Limb (tissue), 2 donors: ENCODE measurements around the gene NDFIP1.
"Not testable (repeated sequence)": the region's sequence is repeated elsewhere in the genome, so short reads cannot be mapped to it uniquely, and the experiment has no call there.

Experiments used
- DNase-seq, 2 donors: peaks; one replicate each; pipeline ENCODE4 v3.0.0-alpha.2; 2016; ENCODE audit errors: extremely low spot score in 2 of 2

Gene NDFIP1

DNA sequence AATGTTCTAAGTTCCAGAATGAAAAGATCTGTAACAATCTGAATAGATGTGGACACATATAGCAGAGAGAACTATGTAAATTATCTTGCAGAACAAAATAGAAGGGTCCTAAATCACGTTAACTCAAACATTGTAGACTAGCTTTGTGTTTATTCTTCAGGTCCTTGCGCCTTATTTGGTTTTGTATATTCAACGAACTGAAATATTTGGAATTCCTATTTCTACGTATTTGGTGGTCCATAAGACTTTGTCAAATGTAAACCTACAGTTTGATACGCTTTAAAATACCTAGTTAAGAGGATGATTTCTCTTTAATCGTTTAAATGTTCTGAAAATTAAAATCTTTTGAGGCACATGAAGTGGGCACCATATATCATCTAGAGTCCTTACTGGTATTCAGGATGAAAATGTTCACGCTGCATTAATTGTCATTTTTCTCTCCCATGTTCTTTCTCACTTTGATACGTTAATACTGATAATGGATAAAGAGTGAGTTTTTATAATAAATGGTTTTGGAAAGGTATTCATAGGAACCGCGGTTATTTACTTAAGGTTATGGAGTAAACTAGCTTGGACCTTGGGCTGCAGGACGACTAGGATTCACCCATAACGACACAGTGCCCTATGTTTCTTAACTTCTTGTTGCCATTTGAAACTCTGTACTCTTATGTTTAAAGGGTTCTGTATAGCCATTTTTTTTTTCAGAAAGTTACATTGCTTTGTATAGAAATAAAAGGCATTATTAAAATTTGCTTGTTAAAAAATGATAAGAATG, 45.3 kb downstream of the NDFIP1 start:
- DNase-seq, result no peak

GRCh38 chr5:142154449-142154841, 45.9 kb downstream of the NDFIP1 start:
- not testable (repeated sequence) for DNase-seq

DNA sequence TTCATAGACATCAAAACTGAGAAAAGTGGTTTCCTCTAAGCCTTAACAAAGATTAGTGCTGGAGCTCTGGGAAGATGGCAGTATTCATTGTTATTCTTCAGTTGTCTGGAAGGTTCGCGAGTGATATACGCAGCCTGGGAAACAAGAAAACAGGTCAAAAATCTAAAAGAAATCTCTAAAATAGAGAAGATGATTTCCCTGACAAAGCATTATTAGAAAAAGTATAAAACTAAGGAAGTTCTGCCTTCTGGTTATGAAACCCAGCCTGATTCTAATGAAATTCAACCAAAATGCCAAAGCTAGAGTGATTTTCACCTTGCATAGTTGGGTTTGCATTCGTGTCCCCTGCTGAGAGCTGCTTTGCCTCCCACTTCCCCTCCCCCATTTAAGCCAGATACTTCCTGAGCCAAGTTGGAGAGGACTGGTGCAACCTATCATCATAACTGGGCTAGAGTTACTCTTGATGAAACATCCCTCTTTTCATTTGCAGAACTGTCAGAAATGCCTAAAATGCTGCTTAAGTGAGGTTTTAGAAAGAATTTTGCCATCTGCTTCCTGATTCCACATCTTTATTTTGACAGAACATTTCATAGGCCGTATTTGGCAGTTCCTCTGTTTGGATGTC, 48.4 kb downstream of the NDFIP1 start:
- DNase-seq, result no peak

DNA sequence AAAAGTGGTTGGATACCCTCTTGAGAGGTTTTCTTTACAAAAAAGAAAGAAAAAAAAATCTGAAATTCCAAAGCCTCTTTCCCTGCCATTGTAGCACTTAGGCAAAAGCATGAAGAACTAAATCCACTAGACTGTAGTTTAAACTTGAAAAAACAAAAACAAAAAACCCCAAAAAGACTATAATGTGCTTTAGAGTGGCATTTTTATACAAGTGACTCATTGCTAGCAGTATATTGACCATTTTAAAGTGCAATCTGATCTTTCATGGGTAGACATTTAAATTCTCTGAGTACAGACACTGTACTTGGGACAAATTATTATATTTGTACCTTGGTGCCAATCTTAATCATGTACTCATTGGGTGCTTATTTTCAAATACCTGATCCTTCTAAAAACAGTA, 50.8 kb downstream of the NDFIP1 start:
- DNase-seq, result no peak

GRCh38 chr5:142164315-142164714, 55.7 kb downstream of the NDFIP1 start:
- DNase-seq, result no peak

GRCh38 chr5:142166754-142167153, 58.2 kb downstream of the NDFIP1 start:
- DNase-seq, result no peak

GRCh38 chr5:142167458-142167857, 58.9 kb downstream of the NDFIP1 start:
- no peak for DNase-seq

DNA sequence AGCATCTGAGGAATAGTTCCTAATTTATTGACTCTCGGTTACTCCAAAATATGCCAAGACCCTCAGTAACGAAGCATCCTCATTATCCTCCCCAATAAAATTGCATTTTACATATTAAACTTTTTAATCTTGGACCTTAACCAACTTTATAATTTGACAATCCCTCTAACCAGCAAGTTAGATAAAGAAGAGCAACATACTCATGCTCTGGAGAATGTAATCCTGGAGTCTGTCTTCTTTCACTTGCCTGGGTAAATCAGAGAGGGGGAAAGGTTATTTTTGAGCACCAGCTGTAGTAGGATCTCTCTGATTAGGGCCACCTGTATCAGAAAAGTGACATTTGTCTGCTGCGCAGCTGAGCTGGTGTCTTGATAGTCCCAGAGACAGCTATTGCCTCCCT, 59.8 kb downstream of the NDFIP1 start:
- DNase-seq, result no peak

DNA sequence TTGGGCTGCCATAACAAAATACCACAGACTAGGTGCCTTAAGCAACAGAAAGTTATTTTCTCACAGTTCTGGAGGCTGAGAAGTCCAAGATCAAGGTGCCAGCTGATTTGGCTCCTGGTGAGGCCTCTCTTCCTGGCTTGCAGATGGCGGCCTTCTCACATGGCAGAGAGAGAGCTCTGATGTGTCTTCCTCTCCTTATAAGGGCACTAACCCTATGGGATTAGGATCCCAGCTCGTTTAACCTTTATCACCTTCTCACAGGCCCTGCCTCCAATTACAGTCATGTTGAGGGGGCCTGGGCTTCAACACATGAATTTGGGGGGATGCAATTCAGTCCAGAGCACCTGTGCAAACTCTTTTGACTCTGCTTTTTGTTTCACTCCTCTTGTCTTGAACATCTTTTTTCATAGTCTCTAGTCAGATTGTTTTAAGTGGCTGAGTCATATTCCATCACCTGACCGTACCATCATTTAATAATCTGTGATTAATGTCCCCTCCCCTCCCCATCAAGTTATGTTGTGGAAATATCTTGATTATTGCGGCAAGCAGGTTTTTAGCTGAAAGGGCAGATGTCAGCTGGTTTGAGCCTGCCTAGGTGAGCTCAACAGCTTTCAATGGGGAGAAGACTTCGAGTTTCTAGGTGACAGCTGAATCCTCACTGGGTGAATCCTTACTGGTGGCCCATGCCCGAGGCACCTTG, 61.8 kb downstream of the NDFIP1 start:
- DNase-seq, result no peak

DNA sequence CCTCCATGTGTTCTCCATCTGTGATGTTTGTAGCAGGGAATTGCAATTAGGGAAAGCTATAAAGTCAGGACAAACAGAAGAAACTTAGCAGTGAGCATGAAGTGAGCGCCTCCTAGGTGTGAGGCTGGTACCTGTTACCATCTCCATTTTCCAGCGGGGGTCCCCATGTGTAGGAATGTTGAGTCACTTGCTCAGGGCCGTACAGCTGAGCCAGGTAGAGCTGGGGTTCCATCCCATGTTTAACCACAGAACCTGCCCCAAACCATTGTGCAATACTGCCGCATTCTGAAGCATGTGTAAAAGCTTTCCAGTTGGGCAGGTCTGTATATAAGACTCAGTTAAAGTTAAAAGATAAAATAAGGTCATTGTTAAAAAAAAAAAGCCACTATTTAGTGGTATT, 62.7 kb downstream of the NDFIP1 start:
- no peak for DNase-seq

DNA sequence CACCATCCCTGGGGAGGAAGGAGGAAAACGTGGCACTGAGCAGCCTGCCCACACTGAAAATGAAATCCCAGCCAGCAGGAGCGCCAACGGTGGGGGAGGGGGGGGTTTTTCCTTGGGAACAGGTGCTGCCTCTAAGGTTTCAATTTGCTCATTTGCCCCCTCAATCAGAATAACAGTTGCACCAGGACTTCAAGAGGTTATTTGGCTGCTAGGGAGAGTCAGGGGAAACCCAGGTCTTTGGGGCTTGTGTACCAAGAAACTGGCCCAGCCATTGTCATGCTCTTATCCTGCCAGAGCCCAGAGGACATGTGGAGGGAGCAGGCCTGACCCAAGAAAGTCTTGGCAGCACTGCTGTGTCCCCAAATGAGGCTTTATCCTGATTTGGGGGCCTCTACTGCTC, 66.5 kb downstream of the NDFIP1 start:
- DNase-seq, result peak in 1 of 2 donors; percentile 51

DNA sequence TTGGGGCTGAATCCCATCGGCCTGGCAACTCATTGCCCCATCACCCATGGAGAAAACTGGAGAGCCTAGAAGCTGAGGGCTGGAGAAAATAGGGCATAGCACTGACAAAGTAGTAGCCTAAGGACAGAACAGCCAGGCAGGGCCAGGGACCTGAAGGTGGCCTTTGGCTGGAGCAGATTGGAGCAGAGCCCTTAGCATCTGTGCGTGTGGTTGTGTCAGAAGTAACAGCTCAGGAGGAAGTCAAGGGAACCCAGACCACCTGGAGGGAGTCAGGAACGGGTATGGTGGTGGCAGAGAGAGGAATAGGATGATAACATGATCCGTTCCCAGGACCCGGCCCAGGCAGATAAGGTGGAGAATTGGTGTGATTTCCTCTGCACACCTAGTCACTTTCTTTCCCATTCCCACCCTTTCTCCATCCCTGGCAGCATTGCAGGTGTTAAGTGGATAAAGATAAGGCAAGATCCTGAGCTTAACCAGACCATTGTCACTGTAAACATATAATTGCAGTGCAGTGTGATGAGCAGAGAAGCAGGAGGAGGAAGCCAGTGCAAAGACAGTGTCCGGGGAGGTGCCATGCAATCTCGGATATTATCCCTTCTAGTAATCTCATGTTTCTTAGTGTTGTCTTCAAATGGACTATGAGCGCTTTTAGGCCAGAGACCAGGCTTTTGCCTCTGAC, 67.0 kb downstream of the NDFIP1 start:
- no peak for DNase-seq

GRCh38 chr5:142176255-142176654, 67.7 kb downstream of the NDFIP1 start:
- no peak for DNase-seq

DNA sequence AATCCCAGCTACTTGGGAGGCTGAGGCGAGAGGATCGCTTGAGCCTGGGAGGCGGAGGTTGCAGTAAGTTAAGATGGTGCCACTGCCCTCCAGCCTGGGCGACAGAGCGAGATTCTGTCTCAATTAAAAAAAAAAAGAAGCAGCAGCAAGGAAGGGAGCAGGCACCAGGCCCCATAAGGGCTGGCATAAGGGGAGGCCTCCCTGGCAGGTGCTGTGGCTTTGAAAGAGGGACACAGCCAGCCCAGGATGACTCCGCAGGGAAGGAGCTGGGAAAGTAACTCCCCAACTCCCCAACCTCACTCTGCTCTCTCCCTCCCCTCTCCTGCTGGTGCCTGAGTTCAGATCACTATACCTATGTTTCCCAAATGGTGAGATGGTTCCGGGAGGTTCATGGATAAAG, 70.1 kb downstream of the NDFIP1 start:
- no peak for DNase-seq

GRCh38 chr5:142179776-142180387, 71.3 kb downstream of the NDFIP1 start:
- DNase-seq, result no peak

DNA sequence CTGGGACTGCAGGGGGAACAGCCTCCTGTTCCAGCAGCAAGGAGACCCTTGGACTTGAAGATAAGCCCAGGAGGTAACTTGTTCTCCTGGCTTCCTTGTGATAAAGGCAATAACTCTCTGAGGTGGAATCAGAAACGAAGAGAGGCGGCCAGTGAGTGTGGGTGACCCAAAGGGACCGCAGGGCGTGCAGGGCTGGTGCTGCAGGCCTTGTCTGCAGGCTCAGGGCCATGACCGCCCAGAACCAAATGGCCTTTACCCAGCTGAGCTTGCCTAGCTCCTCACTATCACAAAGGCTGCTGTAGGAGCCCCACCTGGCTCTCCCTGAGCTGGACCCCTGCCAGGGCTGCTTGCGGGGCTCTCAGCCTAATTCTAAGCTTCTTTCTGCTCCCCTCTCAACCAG, 72.5 kb downstream of the NDFIP1 start:
- no peak for DNase-seq

DNA sequence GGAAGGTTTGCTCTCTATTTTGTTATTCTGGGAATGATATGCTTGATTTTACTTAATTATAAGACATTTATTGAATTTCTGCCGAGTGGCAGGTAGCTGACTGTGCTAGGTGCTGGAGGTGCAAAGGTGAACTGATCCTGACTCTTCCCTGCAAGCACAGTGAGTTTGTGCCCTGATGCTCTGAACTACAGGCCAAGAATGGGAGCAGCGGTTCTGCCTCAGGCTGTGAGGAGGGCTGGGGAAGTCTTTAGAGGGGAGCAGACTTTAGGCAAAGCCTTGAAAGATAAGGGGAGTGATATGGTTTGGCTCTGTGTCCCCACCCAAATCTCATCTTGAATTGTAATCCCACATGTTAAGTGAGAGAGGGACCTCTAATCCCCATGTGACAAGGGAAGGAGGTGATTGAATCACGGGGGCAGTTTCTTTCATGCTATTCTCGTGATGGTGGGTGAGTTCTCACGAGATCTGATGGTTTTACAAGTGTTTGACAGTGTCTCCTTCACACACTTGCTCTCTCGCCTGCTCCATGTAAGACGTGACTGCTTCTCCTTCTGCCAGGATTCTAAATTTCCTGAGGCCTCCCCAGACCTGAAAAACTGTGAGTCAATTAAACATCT, 73.1 kb downstream of the NDFIP1 start:
- no peak for DNase-seq

DNA sequence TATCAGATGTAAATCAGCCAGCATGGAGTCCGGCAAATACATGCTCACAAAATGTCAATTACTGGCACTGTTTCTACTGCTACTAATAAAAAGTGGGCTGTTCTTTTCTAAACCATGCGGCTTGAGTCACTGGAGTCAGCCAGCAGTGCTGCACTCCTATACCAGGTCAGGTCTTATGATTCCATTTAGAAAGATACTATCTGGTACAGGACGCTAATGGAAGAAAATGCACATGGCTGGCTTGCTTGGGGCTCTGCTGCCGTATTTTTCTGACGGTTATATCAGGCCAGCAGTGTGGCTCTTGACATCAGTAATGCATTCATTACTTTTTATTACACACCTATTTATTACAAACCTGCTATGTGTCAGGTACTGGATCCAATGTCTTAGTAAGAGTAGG, 74.3 kb downstream of the NDFIP1 start:
- no peak for DNase-seq

GRCh38 chr5:142183561-142183960, 75.0 kb downstream of the NDFIP1 start:
- no peak for DNase-seq

GRCh38 chr5:142184988-142185387, 76.4 kb downstream of the NDFIP1 start:
- no peak for DNase-seq

GRCh38 chr5:142186514-142186856, 77.9 kb downstream of the NDFIP1 start:
- DNase-seq, result no peak
